ENCODE measurements around the gene ZNF133.

DNA sequence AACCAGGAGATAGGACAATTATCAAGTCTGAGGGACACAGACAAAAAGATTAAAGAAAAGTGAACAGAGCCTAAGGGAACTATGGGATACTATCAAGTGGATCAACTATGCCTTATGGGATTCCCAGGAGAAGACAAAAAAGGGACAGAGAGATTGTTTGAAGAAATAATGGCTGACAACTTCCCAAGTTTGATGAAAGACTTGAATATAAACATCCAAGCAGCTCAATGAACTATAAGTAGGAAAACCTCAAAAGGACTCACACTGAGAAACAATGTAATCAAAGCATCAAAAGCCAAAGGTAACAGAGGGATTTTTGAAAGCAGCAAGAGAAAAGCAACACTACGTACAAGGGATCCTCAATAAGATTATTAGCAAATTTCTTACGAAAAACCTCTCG, 11.0 kb downstream of the ZNF133 start:
- no peak for TF ChIP-seq EP300 (IDR thresholded peaks at IDR 0.05; ENCODE audit: low read depth in 2 of 2, low read length in 2 of 2)
- TF ChIP-seq EP300 (CRISPR knock-in tag; IDR thresholded peaks at IDR 0.05; ENCODE audit: borderline replicate concordance), result no peak
- no peak for TF ChIP-seq GLI4 (CRISPR knock-in tag; IDR thresholded peaks at IDR 0.05; ENCODE audit: borderline replicate concordance)
- no peak for TF ChIP-seq KAT7 (CRISPR knock-in tag; IDR thresholded peaks at IDR 0.05; ENCODE audit: borderline replicate concordance)
- no peak for TF ChIP-seq POLR2AphosphoS5 (IDR thresholded peaks at IDR 0.05; ENCODE audit: low read depth, low read length)
